Aorta (tissue), 5 donors: Measurements from ENCODE around the gene MYO1E. TPM values are rescaled to one million over a fixed set of nuclear protein-coding genes. Genes with fewer than 3 reads are reported as not detected.

Experiments used
- ATAC-seq: fragments of 200-7000 bp; cut with Tn5 transposase; one replicate; pipeline ENCODE4 v1.9.1; 2022; ENCODE audit warnings: moderate library complexity; ENCODE audit not compliant: low FRiP score
- DNase-seq, 2 donors: peaks; one replicate each; pipeline ENCODE4 v3.0.0-alpha.2; 2020
- H3K27ac ChIP-seq, 2 donors: one replicate each; pipeline ENCODE4 v1.5.1; 2013; ENCODE audit warnings: low read length in 2 of 2, mild to moderate bottlenecking in 2 of 2, moderate library complexity in 2 of 2, control low read depth in 1 of 2, inconsistent platforms in 1 of 2, low read depth in 1 of 2
- H3K27me3 ChIP-seq, 2 donors: one replicate each; pipeline ENCODE4 v1.6.1; 2013; ENCODE audit warnings: control low read depth in 1 of 2, low read length in 1 of 2, mild to moderate bottlenecking in 1 of 2, moderate library complexity in 1 of 2; ENCODE audit not compliant: insufficient read depth in 2 of 2, control insufficient read depth in 1 of 2
- H3K36me3 ChIP-seq, 2 donors: one replicate each; pipeline ENCODE4 v1.6.1; 2013; ENCODE audit warnings: control low read depth in 1 of 2, low read length in 1 of 2, mild to moderate bottlenecking in 1 of 2; ENCODE audit not compliant: insufficient read depth in 2 of 2, control insufficient read depth in 1 of 2
- H3K4me1 ChIP-seq, 2 donors: one replicate each; pipeline ENCODE4 v1.6.1; 2013; ENCODE audit warnings: low read length in 2 of 2, control low read depth in 1 of 2, mild to moderate bottlenecking in 1 of 2, moderate library complexity in 1 of 2; ENCODE audit not compliant: insufficient read depth in 2 of 2, control insufficient read depth in 1 of 2
- H3K4me3 ChIP-seq, 2 donors: one replicate each; pipeline ENCODE4 v1.5.1; 2013; ENCODE audit warnings: low read length in 2 of 2, control low read depth in 1 of 2, mild to moderate bottlenecking in 1 of 2
- H3K9me3 ChIP-seq: one replicate; pipeline ENCODE4 v1.6.1; 2013; ENCODE audit warnings: mild to moderate bottlenecking, low read length; ENCODE audit not compliant: control insufficient read depth
- WGBS, 2 donors: extraction: QIAGEN DNeasy Blood & Tissue Kit; methylation state at CpG; one replicate each; pipeline ENCODE4 v1.1.7; 2013; 5-methylcytosine and 5-hydroxymethylcytosine counted together
- intact Hi-C, 2 donors: fragments of 100-400 bp; cut with DNase I; formaldehyde crosslinking; loops; one replicate each; pipeline versions ENCODE4 v1.14.2 to v1.15.0; 2022
- polyA plus RNA-seq, 2 donors: library from polyadenylated mRNA; stranded (reverse); fragments of 200-250 nt; gene quantifications; one replicate each; pipeline ENCODE4 v1.2.3, GENCODE V29; 2013
- total RNA-seq, 2 donors: library from RNA; stranded (reverse); fragmentation: NEBNext Ultra II Directional; extraction: Animal tissue kit (Norgen Biotek cat#: 25700); gene quantifications; one replicate each; pipeline ENCODE4 v1.2.1, GENCODE V29; 2021
- donor health status: healthy with polysubstance abuse.
- donor health status: Bipolar disorder and iron deficiency.
- donor health status: DM: no; HTN: no; CAD: no.
- donor health status: DM: no; HTN: no; CAD: no.
- donor health status: DM: yes; HTN: yes; CAD: no.

Gene MYO1E
- total and polyA plus RNA-seq, 4 donors = 44.6 to 225 (median 105) TPM

DNA sequence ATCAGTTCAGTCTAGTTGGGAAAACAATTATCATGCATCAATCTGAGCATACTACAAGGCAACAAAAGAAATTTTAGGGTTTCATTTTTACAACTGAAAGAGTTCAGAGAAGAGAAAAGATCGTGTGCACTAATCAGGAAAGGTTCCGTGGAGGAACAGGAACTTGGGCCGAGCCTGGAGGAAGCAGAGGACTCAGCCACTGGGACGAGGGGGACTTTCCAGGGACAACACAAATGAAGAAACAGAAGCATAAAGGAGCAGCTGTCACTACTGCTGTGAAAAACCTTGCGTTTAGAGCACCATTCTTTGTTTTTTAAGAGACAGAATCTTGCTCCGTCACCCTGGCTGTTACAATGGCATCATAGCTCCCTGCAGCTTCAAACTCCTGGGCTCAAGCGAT lies 60.5 kb downstream of the MYO1E start:
- no peak for DNase-seq
- intact Hi-C loops = loop anchor here (5.0 kb wide), 2 partner anchors 60 to 140 kb away; partner anchors contain the start of gene MYO1E (in 2 of the 2)
- no peaks in the 10 kb centered on the region for H3K9me3 ChIP-seq
- peaks cover 5 to 15% of the 10 kb centered on the region in 2 donors for H3K4me1 ChIP-seq
- no peaks in the 10 kb centered on the region for H3K36me3 ChIP-seq
- H3K4me3 ChIP-seq = no peak overlapping the region
- no peak for ATAC-seq
- WGBS, 2 donors = 84 to 85% methylated on average over 7 of the region's 7 CpGs
- H3K27ac ChIP-seq = peak overlapping the region in 1 of 2 donors; percentile 25
- no peaks in the 10 kb centered on the region for H3K27me3 ChIP-seq

DNA sequence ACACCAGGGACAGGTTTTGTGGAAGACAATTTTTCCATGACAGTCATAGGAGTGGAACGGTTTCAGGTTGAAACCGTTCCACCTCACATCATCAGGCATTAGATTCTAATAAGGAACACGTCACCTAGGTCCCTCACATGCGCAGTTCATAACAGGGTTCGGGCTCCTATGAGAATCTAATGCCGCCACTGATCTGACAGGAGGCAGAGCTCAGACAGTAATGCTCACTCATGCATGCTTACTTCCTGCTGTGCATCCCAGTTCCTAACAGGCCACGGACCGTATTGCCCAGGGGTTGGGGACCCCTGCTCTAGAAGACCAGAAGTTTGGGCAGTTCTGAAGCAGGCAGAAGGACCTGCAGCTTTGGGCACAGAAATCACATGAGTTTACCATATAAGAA lies 61.5 kb downstream of the MYO1E start:
- H3K4me3 ChIP-seq = no peak overlapping the region
- H3K27me3 ChIP-seq = no peaks in the 10 kb centered on the region
- ATAC-seq (no peak), DNase-seq (no peak)
- intact Hi-C loops = loop anchor here (5.0 kb wide), 2 partner anchors 61 to 139 kb away; partner anchors contain the start of gene MYO1E (in 2 of the 2)
- 97 to 98% methylated on average over 8 of the region's 8 CpGs for WGBS, 2 donors
- no peak overlapping the region for H3K27ac ChIP-seq
- H3K4me1 ChIP-seq = peaks cover 5 to 10% of the 10 kb centered on the region in 2 donors
- H3K36me3 ChIP-seq = no peaks in the 10 kb centered on the region
- no peaks in the 10 kb centered on the region for H3K9me3 ChIP-seq

DNA sequence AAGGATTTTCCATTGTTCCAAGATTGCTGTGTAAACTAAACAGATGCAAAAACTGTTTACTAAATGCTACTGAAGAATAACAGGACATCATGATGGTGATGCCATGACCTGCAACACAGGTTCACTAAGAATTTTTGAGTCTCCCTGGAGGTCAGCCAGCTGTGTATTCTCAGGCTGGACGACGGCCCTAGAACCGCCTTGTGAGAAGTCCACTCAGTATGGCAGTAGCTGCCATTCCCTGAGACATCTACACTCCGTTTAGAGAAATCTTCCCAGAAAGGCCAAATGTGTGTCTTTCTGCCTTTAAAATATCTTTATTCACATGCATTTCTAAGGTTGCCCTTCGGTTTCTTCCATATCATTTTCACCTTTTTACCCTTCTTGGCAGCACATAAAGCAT lies 63.3 kb downstream of the MYO1E start:
- ATAC-seq (no peak), DNase-seq (no peak)
- H3K4me3 ChIP-seq = no peak overlapping the region
- H3K9me3 ChIP-seq = no peaks in the 10 kb centered on the region
- H3K27me3 ChIP-seq = no peaks in the 10 kb centered on the region
- H3K27ac ChIP-seq = no peak overlapping the region
- no peaks in the 10 kb centered on the region for H3K36me3 ChIP-seq
- intact Hi-C loops = no loop called here
- peaks cover 2 to 5% of the 10 kb centered on the region in 2 donors for H3K4me1 ChIP-seq
- 89 to 92% methylated on average over 5 of the region's 5 CpGs for WGBS, 2 donors

DNA sequence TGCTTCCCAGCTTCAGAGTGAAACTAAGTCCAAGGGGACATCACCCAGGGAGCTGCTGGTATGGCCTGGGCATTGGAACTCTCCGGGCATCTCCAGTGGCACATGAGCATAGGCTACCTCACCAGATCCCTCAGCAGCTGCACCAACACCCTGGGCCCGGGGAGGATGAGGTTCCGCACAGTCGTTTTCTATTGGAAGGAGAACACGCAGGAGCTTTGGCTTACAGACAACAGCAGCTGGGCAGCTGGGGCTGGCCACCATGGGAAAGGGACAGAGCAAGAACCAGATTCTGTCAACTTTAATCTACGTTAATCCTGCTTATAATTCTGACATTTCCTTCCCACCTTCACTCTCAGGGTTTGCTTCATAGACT lies 65.5 kb downstream of the MYO1E start:
- ATAC-seq = no peak

DNA sequence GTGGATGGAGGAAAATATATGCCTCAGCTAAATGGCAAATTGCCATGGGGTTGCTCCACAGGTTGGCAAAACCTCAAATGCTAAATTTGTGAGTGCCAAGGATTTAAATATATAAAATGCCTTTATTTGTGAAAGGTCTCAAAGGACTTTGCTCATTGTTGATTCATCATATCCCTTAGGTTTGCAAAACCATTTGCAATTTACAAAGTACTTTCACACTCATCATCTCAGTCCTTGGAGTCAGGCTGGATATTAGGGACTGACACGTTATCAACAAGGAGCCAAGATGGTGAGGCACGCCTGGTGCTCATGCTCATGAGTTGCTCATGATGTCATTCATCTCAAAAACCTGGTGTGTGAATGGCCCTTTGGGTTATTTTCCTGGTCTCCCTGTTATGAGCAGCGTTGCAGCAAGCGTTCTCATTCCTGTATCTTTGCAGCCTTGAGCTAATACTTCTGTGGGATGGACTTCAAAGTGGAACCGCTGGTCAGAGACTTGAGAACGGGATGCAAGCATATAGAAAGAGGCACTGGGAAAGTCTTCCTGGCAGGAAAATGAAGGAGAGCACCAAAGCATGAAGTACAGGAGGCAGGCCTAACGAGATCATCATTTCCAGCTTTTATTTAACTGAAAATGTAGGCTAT lies 66.0 kb downstream of the MYO1E start:
- Histone ChIP-seq H3K4me1 (peaks cover 0 to 1% of the 10 kb centered on the region in 2 donors), H3K36me3 (no peaks in the 10 kb centered on the region), H3K4me3 (no peak overlapping the region), H3K27me3 (no peaks in the 10 kb centered on the region), H3K27ac (peak overlapping the region in 1 of 2 donors; percentile 6), H3K9me3 (no peaks in the 10 kb centered on the region)
- ATAC-seq (peak; percentile 24), DNase-seq (no peak)
- intact Hi-C loops = no loop called here
- WGBS, 2 donors = 18 to 21% methylated on average over 7 of the region's 7 CpGs

More for the DNA sequence above, 65.5 kb downstream of the MYO1E start:
- H3K27me3 ChIP-seq = no peaks in the 10 kb centered on the region
- H3K4me3 ChIP-seq = no peak overlapping the region
- H3K36me3 ChIP-seq = no peaks in the 10 kb centered on the region
- intact Hi-C loops = no loop called here
- peaks cover 0 to 1% of the 10 kb centered on the region in 2 donors for H3K4me1 ChIP-seq
- DNase-seq = no peak
- no peaks in the 10 kb centered on the region for H3K9me3 ChIP-seq
- H3K27ac ChIP-seq = peak overlapping the region in 1 of 2 donors; percentile 2
- WGBS, 2 donors = 25 to 32% methylated on average over 6 of the region's 6 CpGs

DNA sequence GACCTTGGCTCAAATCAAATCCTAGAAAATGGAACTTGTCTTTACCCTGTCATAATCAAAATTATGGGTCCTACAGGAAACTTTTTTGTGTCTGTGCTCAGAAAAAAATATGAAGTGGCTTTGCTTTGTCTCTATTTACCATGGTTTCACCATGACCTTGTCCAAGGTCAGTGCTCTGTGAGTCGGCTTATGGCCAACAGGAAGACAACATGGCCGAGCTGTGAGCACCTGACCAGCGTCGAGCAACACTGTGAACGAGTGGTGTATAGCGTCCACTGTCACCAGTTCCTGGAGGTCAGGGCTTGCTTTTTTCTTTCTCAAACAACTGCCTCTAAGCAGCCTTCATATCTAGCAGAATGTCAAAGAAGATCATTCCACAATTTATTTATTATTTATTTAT lies 67.9 kb downstream of the MYO1E start:
- ATAC-seq (no peak), DNase-seq (no peak)
- Histone ChIP-seq H3K4me1 (no peaks in the 10 kb centered on the region), H3K9me3 (no peaks in the 10 kb centered on the region), H3K4me3 (no peak overlapping the region), H3K27ac (no peak overlapping the region), H3K27me3 (no peaks in the 10 kb centered on the region), H3K36me3 (no peaks in the 10 kb centered on the region)
- intact Hi-C loops = no loop called here
- 90 to 91% methylated on average over 6 of the region's 6 CpGs for WGBS, 2 donors

DNA sequence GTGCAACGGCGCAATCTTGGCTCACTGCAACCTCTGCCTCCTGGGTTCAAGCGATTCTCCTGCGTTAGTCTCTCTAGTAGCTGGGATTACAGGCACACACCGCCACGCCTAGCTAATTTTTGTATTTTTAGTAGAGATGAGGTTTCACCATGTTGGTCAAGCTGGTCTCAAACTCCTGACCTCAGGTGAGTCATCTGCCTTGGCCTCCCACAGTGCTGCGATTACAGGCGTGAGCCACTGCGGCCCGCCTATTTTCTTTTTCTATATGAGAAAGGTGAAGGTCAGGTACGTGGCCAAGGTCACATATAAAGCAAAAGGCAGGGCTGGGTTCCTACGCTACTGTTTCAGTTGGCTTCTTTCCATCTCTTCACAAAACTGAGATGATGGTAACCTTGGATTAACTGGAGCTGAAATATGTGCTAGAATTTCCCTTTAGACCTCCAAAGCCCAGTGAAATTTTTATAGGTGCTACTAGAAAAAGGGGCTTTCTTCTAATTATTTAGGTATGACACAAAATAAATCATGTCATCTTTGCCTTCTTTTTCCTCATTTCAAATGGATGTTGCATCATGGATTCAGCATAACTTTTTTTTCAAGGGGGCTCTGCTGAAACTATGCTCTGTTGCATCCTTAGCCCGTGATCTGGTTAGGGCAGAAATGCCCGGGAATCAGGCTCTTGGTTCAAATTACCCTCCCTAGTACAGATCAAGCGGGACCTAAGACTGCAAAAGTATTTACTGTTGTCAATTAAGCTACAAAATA lies 68.5 kb downstream of the MYO1E start:
- no peak for ATAC-seq
- H3K36me3 ChIP-seq = no peaks in the 10 kb centered on the region
- no peaks in the 10 kb centered on the region for H3K27me3 ChIP-seq
- no peaks in the 10 kb centered on the region for H3K9me3 ChIP-seq
- WGBS, 2 donors = 89 to 93% methylated on average over 15 of the region's 15 CpGs
- H3K4me1 ChIP-seq = no peaks in the 10 kb centered on the region
- intact Hi-C loops = no loop called here
- no peak overlapping the region for H3K4me3 ChIP-seq
- no peak overlapping the region for H3K27ac ChIP-seq
- DNase-seq = no peak

DNA sequence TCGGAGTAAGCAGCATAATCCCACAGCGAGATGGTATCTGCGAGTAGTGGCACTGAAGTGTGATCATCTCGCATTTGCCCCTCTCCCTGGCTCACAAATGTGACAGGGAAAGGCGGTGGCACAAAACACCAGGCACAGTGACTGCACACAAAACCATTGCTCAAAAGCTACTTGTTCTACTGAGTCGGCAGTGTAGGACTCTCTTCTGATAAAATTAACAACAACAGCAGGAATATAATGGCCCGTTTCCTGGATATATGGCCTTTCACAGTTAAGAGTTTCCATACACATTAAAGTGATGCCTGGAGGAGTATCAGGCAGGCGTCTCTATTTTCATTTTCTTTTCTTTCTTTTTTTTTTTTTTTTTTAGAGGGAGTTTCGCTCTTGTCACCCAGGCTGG lies 69.0 kb downstream of the MYO1E start:
- no peak overlapping the region for H3K27ac ChIP-seq

DNA sequence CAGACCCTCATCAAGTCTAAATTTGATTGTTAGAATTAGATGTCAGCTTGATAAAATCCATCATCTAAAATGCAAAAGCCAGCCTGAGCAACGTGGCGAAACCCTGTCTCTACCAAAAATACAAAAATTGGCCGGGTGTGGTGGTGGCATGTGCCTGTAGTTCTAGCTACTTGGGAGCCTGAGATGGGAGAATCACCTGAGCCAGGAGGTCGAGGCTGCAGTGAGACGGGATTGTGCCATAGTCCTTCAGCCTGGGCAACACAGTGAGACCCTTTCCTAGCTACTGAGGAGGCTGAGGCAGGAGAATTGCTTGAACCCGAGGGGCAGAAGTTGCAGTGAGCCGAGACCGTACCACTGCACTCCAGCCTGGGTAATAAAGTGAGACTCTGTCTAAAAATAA lies 69.5 kb downstream of the MYO1E start:
- ATAC-seq (no peak), DNase-seq (no peak)
- H3K27me3 ChIP-seq = no peaks in the 10 kb centered on the region
- no peaks in the 10 kb centered on the region for H3K9me3 ChIP-seq
- no peak overlapping the region for H3K27ac ChIP-seq
- H3K4me3 ChIP-seq = no peak overlapping the region
- 91 to 92% methylated on average over 8 of the region's 8 CpGs for WGBS, 2 donors
- no peaks in the 10 kb centered on the region for H3K4me1 ChIP-seq
- intact Hi-C loops = no loop called here
- H3K36me3 ChIP-seq = no peaks in the 10 kb centered on the region

More for the DNA sequence above, 69.0 kb downstream of the MYO1E start:
- H3K4me1 ChIP-seq = no peaks in the 10 kb centered on the region
- H3K9me3 ChIP-seq = no peaks in the 10 kb centered on the region
- 95 to 96% methylated on average over 9 of the region's 9 CpGs for WGBS, 2 donors
- DNase-seq (no peak), ATAC-seq (no peak)
- no peaks in the 10 kb centered on the region for H3K36me3 ChIP-seq
- intact Hi-C loops = no loop called here
- H3K4me3 ChIP-seq = no peak overlapping the region
- no peaks in the 10 kb centered on the region for H3K27me3 ChIP-seq
